ENCODE data around the gene DROSHA.
"Not testable (repeated sequence)": the region's sequence is repeated elsewhere in the genome, so short reads cannot be mapped to it uniquely, and the experiment has no call there.

Gene DROSHA

GRCh38 chr5:31415009-31415923, 116.6 kb downstream of the DROSHA start:
- DNase-seq, result peak; percentile 33

- DNase-seq, result no peak
These were observed 118.7 kb downstream of the DROSHA start for GRCh38 chr5:31413030-31413812.

- DNase-seq, result no peak
These were observed 119.6 kb downstream of the DROSHA start for GRCh38 chr5:31412324-31412723.

- no peak for DNase-seq
These were observed 121.8 kb downstream of the DROSHA start for GRCh38 chr5:31410089-31410488.

GRCh38 chr5:31408814-31409213, 123.1 kb downstream of the DROSHA start:
- DNase-seq, result no peak

DNA sequence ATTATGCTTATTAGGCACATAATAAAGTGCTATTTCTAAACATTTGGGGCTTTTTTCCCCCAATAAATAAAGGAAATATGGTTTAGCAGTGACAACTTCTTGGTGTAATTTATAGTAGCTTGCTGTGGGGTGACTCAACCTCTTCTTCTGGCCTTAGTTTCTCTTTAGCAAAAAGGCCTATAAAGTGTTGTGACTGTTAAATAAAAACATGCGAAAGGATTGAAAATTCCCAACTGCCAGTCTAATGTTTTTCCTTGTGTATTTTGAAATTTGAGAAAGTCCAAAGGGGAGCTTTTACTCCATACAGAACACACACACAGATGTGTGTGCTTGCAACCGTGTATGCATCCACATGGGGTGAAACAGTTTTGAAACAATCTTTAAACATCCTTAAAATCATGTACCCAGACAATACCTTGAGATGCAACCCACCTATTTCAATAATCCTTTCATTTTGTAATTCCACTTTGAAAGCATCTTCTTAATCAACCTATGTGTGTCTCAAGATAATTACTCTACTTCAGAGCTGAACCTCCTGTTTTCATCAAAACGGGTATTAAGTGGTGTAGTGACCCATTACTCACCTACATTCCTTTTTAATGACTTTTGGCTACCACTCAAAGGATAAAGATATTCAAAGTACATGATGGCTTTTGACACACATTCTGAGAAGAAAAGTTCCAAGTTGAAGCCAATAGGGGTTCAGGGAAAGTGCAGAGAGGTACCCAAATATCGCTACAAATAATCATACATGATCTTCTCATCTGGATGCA, 123.8 kb downstream of the DROSHA start:
- DNase-seq, result no peak

DNA sequence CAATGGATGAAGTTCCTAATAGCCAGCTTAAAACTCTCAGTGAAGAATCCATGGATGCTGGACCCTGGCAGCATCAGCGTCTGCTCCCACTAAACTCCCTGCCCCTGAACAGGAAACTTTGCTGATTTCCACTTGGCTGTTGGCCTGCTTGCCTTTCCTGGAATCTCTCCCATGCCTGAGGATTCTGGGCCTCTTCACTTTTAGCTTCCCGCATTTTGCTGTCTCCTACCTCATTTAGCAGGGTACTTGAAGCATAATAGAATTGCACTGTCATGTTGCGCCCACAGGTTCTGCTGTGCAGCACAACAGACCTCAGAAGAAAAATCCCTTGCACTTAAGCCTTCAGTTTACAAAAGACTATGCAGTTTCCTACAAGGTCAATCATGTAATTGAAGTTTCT, 127.6 kb downstream of the DROSHA start:
- no peak for DNase-seq

DNA sequence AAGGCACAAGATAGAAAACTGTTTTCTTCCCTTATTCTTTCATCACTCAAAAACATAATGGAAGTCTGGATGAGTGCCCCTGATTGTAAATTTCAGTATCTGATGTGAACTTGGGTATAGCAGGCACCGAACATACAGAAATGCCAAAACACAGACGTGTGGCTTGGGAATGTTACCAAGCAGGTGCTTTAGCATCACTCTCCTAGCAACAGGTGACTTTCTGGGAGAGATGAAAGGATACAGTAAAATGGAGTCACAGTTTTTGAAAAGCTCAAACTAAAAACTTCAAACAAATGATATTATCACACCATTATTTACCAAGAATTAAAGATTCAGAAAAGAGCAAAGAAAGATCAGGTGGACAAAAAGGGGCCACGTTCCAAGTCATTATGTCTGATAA, 130.2 kb downstream of the DROSHA start:
- DNase-seq, result no peak

- no peak for DNase-seq
These were observed 133.9 kb downstream of the DROSHA start for GRCh38 chr5:31397926-31398557.

DNA sequence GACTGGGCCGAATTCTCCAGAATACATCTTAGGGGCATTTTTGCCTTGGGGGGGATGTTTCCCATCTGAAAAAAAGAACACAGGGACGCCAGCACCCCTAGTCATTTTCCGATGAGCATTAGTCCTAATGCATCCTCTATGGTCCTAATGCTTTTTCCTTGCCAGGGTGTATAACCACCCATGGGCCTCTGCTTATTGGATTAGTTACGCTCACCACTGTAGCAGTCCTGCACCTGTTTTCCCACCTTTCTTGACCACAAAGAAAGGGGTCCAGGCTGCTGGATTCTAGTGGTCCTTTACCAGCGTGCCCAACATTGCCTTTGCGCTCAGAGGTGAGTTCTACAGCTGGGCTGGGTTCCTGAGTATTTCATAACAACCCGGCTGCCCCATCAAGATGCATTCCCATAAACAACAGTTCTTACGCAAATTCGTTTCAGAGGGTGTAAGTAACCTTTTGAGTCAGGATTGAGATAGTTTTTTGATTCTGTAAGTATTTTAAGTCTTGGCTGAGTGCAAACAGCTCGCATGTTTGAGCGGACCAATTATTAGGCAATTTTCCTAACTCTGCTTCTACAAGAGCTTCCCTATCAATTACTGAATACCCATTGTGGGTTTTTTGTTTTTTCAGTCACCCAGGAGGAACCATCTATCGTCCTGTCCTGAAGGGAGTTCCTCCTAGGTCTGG, 135.1 kb downstream of the DROSHA start:
- no peak for DNase-seq

GRCh38 chr5:31395450-31396045, 136.3 kb downstream of the DROSHA start:
- DNase-seq, result not testable (repeated sequence)

DNA sequence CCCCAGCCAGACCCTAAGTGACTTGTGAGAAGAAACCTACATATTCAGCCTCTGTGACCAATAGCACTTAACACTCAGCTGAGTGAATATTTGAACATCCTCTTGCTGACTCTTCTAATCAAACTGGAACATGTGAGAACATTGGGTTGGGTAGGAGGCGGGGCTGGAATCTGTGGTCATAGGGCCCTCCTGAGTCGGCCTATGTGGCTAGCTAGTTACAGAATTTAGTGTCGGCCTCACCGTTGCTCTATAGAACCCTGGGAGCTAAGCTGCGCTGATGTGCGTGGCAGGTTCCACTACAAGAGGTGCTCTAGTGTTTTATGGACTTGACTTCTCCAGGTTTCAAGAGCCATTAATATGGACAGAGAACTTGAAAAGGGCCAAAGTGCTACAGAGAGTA, 138.8 kb downstream of the DROSHA start:
- DNase-seq, result no peak

DNA sequence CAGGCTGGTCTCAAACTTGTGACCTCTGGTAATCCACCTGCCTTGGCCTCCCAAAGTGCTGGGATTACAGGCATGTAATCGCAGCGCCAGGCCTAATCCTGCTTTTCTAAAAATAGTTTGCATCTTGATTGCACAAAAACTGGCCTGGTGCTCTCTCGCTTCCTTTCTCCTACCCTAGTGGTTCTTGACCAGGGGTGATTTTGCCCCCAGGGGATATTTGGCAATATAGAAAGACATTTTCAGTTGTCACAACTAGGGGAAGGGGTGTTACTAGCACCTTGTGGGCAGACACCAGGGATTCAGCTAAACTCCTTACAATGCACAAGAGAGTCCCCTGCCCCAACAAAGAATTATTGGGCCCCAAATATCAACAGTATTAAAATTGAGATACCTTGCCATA, 139.8 kb downstream of the DROSHA start:
- DNase-seq, result no peak

GRCh38 chr5:31390256-31390655, 141.6 kb downstream of the DROSHA start:
- no peak for DNase-seq

GRCh38 chr5:31385774-31386537, 145.9 kb downstream of the DROSHA start:
- no peak for DNase-seq

- no peak for DNase-seq
These were observed 148.2 kb downstream of the DROSHA start for GRCh38 chr5:31383734-31384133.

DNA sequence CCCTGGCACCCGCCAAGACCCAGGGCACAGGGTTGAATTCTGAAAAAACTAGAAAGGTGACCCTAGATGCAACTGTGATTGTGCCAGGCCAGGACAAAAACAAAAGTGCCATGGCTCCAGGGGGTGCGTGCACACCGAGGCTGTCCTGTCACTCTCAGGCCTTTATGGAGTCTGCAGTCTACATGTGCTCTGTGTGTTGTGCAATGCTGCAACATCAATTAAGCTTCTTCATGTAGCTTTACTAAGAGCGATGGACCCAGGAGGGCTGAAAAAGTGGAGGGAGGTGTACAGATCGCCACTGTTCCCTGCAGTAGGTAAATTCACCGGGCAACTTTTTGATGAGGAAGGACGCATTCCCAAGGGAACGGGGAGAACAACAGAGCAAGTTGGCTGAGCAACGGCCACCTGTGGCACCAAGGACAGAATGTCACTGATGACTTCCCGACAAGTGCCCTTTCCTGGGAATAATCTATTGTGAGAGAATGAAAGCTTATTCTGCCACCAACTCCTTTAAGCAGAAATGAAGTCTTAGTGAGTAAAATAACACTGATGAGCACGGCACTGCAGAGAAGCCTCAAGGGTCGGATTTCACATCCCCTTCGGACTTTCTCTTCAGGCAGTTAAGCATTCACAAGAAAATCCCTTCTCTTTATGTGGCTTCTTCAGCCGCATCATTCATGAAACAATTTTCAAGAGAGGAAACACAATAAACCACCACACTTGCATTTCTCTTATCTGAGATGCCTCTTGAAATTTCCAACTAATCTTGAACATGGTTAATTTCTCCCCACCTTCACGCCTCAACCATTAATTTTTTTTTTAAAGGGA, 149.6 kb downstream of the DROSHA start:
- DNase-seq, result no peak

DNA sequence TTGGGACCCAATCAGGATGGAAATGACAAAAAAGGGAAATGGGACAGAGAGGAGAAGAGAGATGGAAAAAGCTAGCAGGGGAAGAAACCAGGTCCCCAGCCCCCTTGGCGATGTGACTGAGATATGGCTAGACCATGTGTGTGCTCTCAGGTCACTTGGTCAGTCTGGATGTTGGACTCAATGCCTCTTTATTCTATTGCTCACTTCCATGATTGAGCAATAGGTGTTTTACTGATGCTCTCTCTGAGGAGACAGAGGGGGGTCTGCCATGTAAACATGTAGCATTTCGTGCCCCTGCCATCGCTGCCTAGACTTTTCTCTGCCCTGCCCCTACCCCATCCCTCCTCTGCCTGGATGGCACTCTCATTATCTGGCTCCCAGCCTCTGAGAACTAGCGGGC, 150.6 kb downstream of the DROSHA start:
- DNase-seq, result no peak

DNA sequence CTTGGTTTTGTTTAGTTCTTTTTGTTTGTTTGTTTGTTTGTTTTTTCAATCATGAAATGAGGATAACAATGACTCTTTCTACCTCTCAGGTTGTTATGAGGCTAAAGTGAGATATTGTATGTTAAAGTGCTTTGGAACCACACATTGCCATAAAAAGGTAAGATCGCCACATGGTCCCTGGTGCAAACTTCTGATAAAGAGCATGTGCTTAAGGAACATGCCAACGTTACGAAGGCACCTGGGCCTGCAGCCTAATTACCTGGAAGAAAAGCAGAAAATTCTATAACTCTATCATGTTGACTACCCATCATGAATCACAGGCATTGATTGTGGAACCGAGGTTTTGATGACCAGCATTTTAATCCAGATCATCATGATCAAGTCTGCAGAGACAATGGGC, 151.8 kb downstream of the DROSHA start:
- DNase-seq, result no peak

- no peak for DNase-seq
These were observed 153.1 kb downstream of the DROSHA start for GRCh38 chr5:31378838-31379237.
